Ectodermal cell (in vitro differentiated cells): ENCODE measurements around the gene ORC3. TPM values are rescaled to one million over a fixed set of nuclear protein-coding genes. Genes with fewer than 3 reads are reported as not detected.
A peak's percentile ranks its signal among the peaks of the same experiment; 100 is the strongest.

ENCODE experiments used
- H3K27ac ChIP-seq: 2 replicates; pipeline ENCODE4 v1.7.0; 2013; ENCODE audit warnings: mild to moderate bottlenecking, low read depth, low read length; ENCODE audit not compliant: insufficient read depth, poor library complexity, severe bottlenecking
- H3K27me3 ChIP-seq: 2 replicates; pipeline ENCODE4 v1.7.0; 2013; ENCODE audit warnings: mild to moderate bottlenecking, low read length; ENCODE audit not compliant: insufficient read depth, control insufficient read depth, poor library complexity, severe bottlenecking
- H3K36me3 ChIP-seq: one replicate; pipeline ENCODE4 v1.7.0; 2013; ENCODE audit warnings: low read length; ENCODE audit not compliant: control insufficient read depth, insufficient read depth
- H3K4me1 ChIP-seq: one replicate; pipeline ENCODE4 v1.7.0; 2013; ENCODE audit warnings: low read length; ENCODE audit not compliant: control insufficient read depth, insufficient read depth
- H3K4me3 ChIP-seq: 2 replicates; pipeline ENCODE4 v1.7.0; 2013; ENCODE audit warnings: low read depth, low read length, control low read depth; ENCODE audit not compliant: insufficient read depth
- H3K9me3 ChIP-seq: 2 replicates; pipeline ENCODE4 v1.7.0; 2013; ENCODE audit warnings: mild to moderate bottlenecking, low read length, moderate library complexity; ENCODE audit not compliant: control insufficient read depth
- WGBS, 2 experiments: methylation state at CpG; one replicate each; pipeline ENCODE4 v1.1.7; 2013; ENCODE audit warnings: missing lambda C conversion rate in 2 of 2; 5-methylcytosine and 5-hydroxymethylcytosine counted together
- polyA plus RNA-seq, 4 experiments: library from polyadenylated mRNA; stranded (reverse); fragments of 50-300 nt; gene quantifications; one replicate each; pipeline ENCODE4 v1.2.3, GENCODE V29; 2013

The ORC3 gene
- 65.2 TPM for polyA plus RNA-seq (2013, experiment 1 of 4)
- polyA plus RNA-seq (2013, experiment 2 of 4), result 68.9 TPM
- polyA plus RNA-seq (2013, experiment 3 of 4), result 58.5 TPM
- polyA plus RNA-seq (2013, experiment 4 of 4), result 62.0 TPM

DNA sequence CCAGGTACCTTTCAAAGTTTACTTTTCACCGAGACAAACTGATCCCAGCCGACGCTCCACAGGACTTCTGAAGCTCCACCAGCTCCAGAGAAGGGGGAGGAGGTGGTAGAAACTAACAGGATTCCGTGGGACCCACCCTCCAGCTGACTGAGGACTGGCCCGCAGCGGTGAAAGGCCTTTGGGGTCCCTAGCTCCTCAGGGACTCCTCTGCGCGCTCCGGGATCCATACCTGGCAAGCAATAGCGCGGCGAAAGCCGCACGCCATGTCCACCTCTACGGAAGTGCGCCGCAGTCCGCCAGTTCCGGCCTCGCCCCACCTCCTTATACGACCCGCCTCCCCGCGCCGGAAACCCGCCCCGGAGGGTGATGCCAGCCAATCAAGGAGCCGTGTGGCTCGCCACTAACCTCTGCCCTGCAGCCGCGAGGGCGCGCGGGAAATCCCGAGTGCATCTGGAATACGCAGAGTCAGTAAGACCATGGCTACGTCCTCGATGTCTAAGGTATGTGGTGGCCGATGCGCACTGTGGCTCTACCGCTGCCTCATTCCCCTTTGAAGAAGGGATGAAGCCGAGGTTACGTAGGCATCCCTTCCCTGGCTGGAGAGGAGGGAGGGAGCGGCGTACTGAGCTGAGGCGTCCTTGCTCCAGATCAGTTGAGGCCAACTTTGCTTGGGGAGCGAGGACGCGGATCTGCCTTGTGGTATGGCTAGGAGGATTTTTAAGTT lies at the start of gene ORC3, which contains the start of gene RARS2:
ORC3 (plus strand) TSS at position 443 of the 724 bp plus-strand sequence; CDS start at position 477, 34 bp downstream.
RARS2 (minus strand) TSS at position 295 of the 724 bp plus-strand sequence; CDS start at position 265, 30 bp downstream.
- Histone ChIP-seq H3K4me1 (no peaks in the 10 kb centered on the region), H3K27me3 (no peaks in the 10 kb centered on the region), H3K27ac (peak within 1 kb of the TSS; percentile 81), H3K4me3 (peak within 1 kb of the TSS; percentile 97), H3K36me3 (no peaks in the 10 kb centered on the region), H3K9me3 (no peaks in the 10 kb centered on the region)
- WGBS, 2 experiments, result 0 to 1% methylated on average over 49 of the region's 49 CpGs

DNA sequence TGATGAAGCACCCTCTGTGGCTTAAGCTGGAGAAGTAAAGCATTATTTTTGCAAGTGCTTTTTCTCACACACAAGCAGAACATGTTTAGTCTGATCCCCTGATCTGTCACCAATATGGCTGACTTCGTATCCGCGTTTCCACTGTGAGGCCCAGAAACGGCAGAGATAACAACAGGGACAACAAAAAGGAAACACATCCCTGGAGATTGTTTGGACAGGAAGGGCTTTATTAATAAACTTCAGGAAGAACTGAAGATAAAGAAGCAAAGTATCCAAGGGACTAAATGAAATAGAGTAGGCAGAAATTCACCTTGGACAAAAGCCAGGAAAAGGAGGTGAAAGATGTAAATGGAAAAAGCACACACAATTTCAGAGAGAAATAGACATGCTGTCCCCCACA lies 49.4 kb upstream of the ORC3 start:
- Histone ChIP-seq H3K36me3 (peaks cover 33% of the 10 kb centered on the region), H3K4me3 (no peak overlapping the region), H3K4me1 (no peaks in the 10 kb centered on the region), H3K27me3 (no peaks in the 10 kb centered on the region), H3K9me3 (peaks cover 2% of the 10 kb centered on the region), H3K27ac (no peak overlapping the region)
- 95 to 97% methylated on average over 4 of the region's 4 CpGs for WGBS, 2 experiments

DNA sequence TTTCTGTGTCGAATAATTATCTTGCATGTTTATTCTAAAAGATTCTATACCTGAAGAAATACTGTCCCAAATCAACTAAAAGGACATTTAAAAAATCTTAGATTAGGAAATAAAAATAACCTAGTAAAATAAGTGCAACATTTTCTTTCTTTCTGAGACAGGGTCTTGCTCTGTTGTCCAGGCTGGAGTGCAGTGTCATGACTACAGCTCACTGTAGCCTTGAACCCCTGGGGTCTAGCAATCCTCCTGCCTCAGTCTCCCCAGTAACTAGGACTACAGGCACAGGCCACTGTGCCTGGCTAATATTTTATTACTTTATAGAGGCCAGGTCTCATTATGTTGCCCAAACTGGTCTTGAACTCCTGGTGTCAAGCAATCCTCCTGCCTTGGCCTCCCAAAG lies 48.9 kb upstream of the ORC3 start:
- no CpG with 5 or more reads among the region's 1 CpG for WGBS, 2 experiments

DNA sequence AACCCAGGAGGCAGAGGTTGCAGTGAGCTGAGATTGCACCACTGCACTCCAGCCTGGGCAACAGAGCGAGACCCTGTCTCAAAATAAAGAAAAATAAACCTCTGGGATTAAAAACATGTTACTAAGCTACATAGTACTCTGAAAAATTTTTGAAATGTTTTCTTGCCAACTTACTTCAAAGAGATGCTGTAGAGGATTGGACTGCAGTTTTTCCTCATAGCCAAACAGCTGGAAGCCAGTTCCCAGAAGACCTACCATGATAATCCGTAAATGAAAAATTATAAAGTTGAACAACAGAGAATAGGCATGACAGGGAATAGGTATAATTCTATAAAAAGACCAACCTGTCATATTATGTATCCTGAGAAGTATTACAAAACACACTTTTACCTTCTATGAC lies 48.2 kb upstream of the ORC3 start:
- Histone ChIP-seq H3K27ac (no peak overlapping the region), H3K4me1 (no peaks in the 10 kb centered on the region), H3K36me3 (peaks cover 33% of the 10 kb centered on the region), H3K4me3 (no peak overlapping the region), H3K27me3 (no peaks in the 10 kb centered on the region), H3K9me3 (peaks cover 2% of the 10 kb centered on the region)
- WGBS, 2 experiments, result 86 to 93% methylated on average over 1 to 2 of the region's 2 CpGs

More for the DNA sequence above, 48.9 kb upstream of the ORC3 start:
- Histone ChIP-seq H3K36me3 (peaks cover 33% of the 10 kb centered on the region), H3K4me1 (no peaks in the 10 kb centered on the region), H3K9me3 (peaks cover 2% of the 10 kb centered on the region), H3K27me3 (no peaks in the 10 kb centered on the region), H3K4me3 (no peak overlapping the region), H3K27ac (no peak overlapping the region)

DNA sequence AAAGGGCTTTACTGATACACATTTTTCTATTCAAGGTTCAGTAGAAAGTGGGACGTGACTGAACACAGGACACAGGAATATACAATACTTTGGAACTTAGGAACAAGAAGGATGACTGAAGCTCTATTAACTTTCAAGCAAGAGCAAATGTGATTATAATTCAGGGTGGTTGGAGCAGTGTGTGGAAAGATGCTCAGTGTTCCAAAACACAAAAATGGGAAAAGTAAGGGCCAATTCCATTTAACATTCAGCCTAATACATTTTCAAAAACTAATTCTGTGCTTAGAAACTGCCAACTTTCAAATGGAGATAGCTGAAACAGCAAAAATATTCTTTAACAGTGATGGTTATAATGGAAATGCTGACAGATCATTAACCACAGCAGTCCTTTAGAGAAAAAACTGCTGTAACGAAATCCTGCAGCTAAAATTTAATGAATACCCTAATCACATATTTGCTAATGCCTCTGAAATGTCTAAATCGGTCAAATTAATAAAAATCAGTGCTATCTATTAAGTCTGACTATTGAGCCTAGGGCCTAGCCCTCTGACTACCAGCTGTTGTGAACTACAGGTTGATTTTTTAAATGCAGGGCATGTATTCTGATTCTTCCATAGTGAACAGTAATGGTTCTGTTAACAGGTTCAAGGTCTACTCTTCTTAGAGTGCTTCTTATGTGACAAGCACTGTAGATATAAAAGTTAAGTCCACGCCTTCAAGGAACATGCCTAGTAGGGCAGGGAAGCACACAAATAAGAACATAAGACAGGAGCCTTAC lies 46.0 kb upstream of the ORC3 start:
- peaks cover 33% of the 10 kb centered on the region for H3K36me3 ChIP-seq

DNA sequence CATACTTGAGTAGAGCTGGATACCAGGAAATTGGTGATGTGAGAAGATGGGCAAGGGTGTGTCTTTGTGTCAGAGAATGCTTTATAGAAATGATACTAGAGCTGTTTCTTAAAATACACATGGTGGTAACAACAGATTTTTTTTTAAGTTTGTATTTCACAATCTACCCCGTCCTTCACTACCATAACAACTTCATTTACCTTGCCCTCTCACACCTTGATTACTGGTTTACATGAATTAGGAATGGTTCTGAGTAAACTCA lies 45.5 kb upstream of the ORC3 start:
- Histone ChIP-seq H3K27me3 (no peaks in the 10 kb centered on the region), H3K4me1 (no peaks in the 10 kb centered on the region), H3K4me3 (no peak overlapping the region), H3K9me3 (peaks cover 2% of the 10 kb centered on the region), H3K36me3 (peaks cover 28% of the 10 kb centered on the region), H3K27ac (no peak overlapping the region)
- no CpG with 5 or more reads among the region's 1 CpG for WGBS, 2 experiments

More for the DNA sequence above, 46.0 kb upstream of the ORC3 start:
- Histone ChIP-seq H3K27ac (no peak overlapping the region), H3K9me3 (peaks cover 2% of the 10 kb centered on the region), H3K27me3 (no peaks in the 10 kb centered on the region), H3K4me3 (no peak overlapping the region), H3K4me1 (no peaks in the 10 kb centered on the region)
- WGBS, 2 experiments, result 95 to 97% methylated on average over 3 to 4 of the region's 4 CpGs

DNA sequence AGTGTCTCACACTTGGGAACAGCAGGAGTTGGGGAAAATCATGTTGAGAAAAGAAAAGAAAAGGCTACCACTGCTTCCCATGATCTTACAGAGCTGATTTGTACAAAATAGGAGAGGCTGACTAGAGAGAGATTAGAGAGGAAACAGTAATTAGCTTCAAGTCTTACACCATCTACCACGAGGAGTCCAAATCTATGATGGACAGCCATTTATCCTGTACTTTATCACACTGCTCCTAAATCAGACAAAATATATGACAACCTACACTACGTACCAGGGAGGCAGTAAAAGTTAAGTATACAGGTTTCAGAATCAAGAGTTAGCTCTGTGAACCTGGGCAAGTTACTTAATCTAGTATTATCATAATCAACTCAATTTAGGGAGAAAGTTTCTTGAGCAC lies 38.1 kb upstream of the ORC3 start:
- Histone ChIP-seq H3K36me3 (no peaks in the 10 kb centered on the region), H3K27ac (no peak overlapping the region)
- WGBS, 2 experiments, result 89 to 100% methylated on average over 1 to 2 of the region's 2 CpGs

DNA sequence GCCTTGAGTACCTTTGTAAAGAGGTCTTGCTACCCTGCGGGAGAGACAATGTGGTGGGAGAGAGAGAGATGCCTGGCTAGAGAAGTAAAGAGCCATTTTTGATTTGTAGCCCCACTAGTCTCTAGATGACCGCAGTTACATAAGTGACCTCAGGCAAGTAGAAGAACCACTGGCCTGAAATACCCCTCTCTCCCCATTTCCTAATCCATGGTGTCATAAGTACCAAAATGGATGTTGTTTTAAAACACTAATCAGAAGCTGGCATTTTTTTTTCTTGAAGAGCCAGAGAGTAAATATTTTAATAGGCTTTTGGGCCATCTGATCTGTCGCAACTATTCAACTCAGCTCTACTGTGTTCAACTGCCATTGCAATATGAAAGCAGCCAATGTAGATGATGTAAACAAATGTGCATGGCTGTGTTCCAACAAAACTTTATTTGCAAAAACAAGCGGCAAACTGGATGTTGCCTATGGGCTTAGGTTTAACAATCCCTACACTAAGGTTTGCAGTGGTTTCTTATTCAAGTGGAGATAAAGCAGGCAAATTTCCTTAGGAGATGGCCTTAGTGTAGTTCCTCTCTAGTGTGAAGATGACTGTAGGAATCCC lies 36.7 kb upstream of the ORC3 start:
- H3K27ac ChIP-seq, result no peak overlapping the region
- H3K9me3 ChIP-seq, result no peaks in the 10 kb centered on the region
- H3K4me3 ChIP-seq, result no peak overlapping the region
- no peaks in the 10 kb centered on the region for H3K36me3 ChIP-seq
- H3K27me3 ChIP-seq, result no peaks in the 10 kb centered on the region
- 87 to 94% methylated on average over 4 of the region's 4 CpGs for WGBS, 2 experiments
- no peaks in the 10 kb centered on the region for H3K4me1 ChIP-seq

More for the DNA sequence above, 38.1 kb upstream of the ORC3 start:
- H3K4me3 ChIP-seq, result no peak overlapping the region
- H3K9me3 ChIP-seq, result no peaks in the 10 kb centered on the region
- H3K27me3 ChIP-seq, result no peaks in the 10 kb centered on the region
- no peaks in the 10 kb centered on the region for H3K4me1 ChIP-seq

DNA sequence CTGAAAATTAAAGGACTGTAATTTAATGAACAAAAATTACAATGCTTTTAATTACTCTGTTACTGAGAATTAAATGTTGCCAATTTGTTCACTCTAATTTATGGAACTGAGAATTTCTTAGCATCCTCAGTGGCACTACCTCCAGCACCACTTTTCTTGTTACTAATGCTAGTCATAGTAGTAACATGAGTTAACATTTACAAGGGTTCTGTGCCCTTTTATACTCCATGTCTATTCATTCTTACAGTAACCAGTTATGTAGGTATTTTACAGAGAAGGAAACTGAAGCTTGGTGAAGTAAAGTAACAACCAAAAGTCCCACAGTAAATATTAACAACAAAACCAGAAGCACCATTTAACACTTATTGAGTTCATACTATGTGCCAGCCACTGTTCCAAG lies 34.4 kb upstream of the ORC3 start:
- no peaks in the 10 kb centered on the region for H3K27me3 ChIP-seq
- no peak overlapping the region for H3K27ac ChIP-seq
- H3K36me3 ChIP-seq, result peaks cover 3% of the 10 kb centered on the region
- no peak overlapping the region for H3K4me3 ChIP-seq
- H3K9me3 ChIP-seq, result no peaks in the 10 kb centered on the region
- no peaks in the 10 kb centered on the region for H3K4me1 ChIP-seq

DNA sequence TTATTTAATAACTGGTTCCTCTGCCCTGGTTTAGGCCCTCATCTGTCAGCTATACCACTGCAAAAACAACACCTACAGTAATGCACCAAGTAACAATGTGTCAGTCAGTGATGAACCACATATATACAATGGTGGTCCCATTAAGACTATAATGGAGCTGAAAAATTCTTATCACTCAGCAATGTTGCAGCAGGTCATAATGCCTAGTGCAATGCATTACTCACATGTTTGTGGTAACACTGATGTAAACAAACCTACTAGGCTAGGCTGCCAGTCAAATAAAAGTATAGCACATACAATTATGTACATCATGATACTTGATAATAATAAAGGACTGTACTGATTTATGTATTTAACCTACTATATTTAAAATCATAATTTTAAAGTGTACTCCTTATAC lies 31.5 kb upstream of the ORC3 start:
- H3K9me3 ChIP-seq, result no peaks in the 10 kb centered on the region

More for the DNA sequence above, 31.5 kb upstream of the ORC3 start:
- Histone ChIP-seq H3K27ac (no peak overlapping the region), H3K27me3 (no peaks in the 10 kb centered on the region), H3K4me3 (no peak overlapping the region), H3K4me1 (no peaks in the 10 kb centered on the region), H3K36me3 (peaks cover 9% of the 10 kb centered on the region)
